Measurements from ENCODE around the gene NTMT1. TPM values are rescaled to one million over a fixed set of nuclear protein-coding genes. Genes with fewer than 3 reads are reported as not detected.

NTMT1 gene
- total and polyA plus RNA-seq, 9 of the 15 experiments (the other 6 are each of a cell fraction or from before 2014, with no cell fraction given), result 42.1 to 116 (median 74.7) TPM

- TF ChIP-seq CREB3L1 (IDR thresholded peaks at IDR 0.05; ENCODE audit: borderline replicate concordance, low read depth), result no peak
- no peak for TF ChIP-seq ZKSCAN3 (CRISPR knock-in tag; IDR thresholded peaks at IDR 0.05)
Measured at GRCh38 chr9:129665814-129666520, 40.0 kb downstream of the NTMT1 start (continued).

GRCh38 chr9:129666575-129666974, 40.6 kb downstream of the NTMT1 start:
- H3K4me3 ChIP-seq, result no peak overlapping the region
- TF ChIP-seq NR2C1 (IDR thresholded peaks at IDR 0.05), result peak; percentile 66
- TF ChIP-seq NR2C1 (tag; IDR thresholded peaks at IDR 0.05), result peak; percentile 82
- no peak for TF ChIP-seq PCBP2 (IDR thresholded peaks at IDR 0.05; ENCODE audit: low read depth, low read length, poor library complexity, severe bottlenecking)
- no peak for TF ChIP-seq KHSRP (IDR thresholded peaks at IDR 0.05)
- no peak for TF ChIP-seq XRCC4 (IDR thresholded peaks at IDR 0.05; ENCODE audit: extremely low read depth, insufficient read depth, insufficient read length)
- no peak for TF ChIP-seq SREBF2 (CRISPR knock-in tag; IDR thresholded peaks at IDR 0.05)
- no peak for TF ChIP-seq OTX1 (CRISPR knock-in tag; IDR thresholded peaks at IDR 0.05)
- no peak for TF ChIP-seq NR2C2 (CRISPR knock-in tag; IDR thresholded peaks at IDR 0.05)
- TF ChIP-seq NR2C2 (tag; IDR thresholded peaks at IDR 0.05), result peak; percentile 34; the same call in 1 of the 2 replicates
- no peak for TF ChIP-seq SMAD4 (CRISPR knock-in tag; conservative IDR thresholded peaks at IDR 0.05)
- TF ChIP-seq MBD1 (CRISPR knock-in tag; IDR thresholded peaks at IDR 0.05), result no peak
- no peak for TF ChIP-seq PYGO2 (tag; IDR thresholded peaks at IDR 0.05)
- no peak for TF ChIP-seq SIN3B (IDR thresholded peaks at IDR 0.05; ENCODE audit: low read depth)
- TF ChIP-seq ATF4 (CRISPR knock-in tag; IDR thresholded peaks at IDR 0.05), result no peak
- no peak for TF ChIP-seq ZNF140 (CRISPR knock-in tag; IDR thresholded peaks at IDR 0.05)
- no peak for TF ChIP-seq FOXA1 (IDR thresholded peaks at IDR 0.05; ENCODE audit: borderline replicate concordance)

More at GRCh38 chr9:129666575-129666974, 40.6 kb downstream of the NTMT1 start:
- Histone ChIP-seq H3K36me3 (ENCODE audit: control insufficient read depth, insufficient read depth, low read length) (no peaks in the 10 kb centered on the region; the same call in 2 of the 3 replicates), H3K9me1 (ENCODE audit: control insufficient read depth, insufficient read depth, low read length) (peaks cover 3% of the 10 kb centered on the region), H3K4me2 (ENCODE audit: insufficient read depth, low read length) (no peak overlapping the region), H3K79me2 (ENCODE audit: control insufficient read depth, insufficient read depth, low read length) (no peaks in the 10 kb centered on the region), H3K4me1 (replicated peaks in 1 of 2; ENCODE audit: control insufficient read depth in 2 of 2, insufficient read depth in 2 of 2, low read length in 2 of 2) (peaks cover 0 to 31% of the 10 kb centered on the region in 2 experiments; a peak in 2 of 5 replicates), H4K20me1 (replicated peaks; ENCODE audit: control insufficient read depth, insufficient read depth, low read length) (peaks cover 9% of the 10 kb centered on the region; the same call in 1 of the 2 replicates), H3K9me3 (replicated peaks; ENCODE audit: control insufficient read depth, insufficient read depth, low read depth, low read length) (no peaks in the 10 kb centered on the region), H3K27ac (ENCODE audit: extremely low read depth, low read depth, low read length) (no peak overlapping the region), H3K27me3 (ENCODE audit: control insufficient read depth in 2 of 2, insufficient read depth in 2 of 2, low read length in 2 of 2) (peaks cover 21 to 54% of the 10 kb centered on the region in 2 experiments), H3K9ac (ENCODE audit: insufficient read depth in 1 of 2, low read depth in 2 of 2, low read length in 2 of 2) (no peak overlapping the region), H2AFZ (ENCODE audit: low read depth, low read length) (no peak overlapping the region)
- intact Hi-C loops (cut with micrococcal nuclease), result no loop called here
- WGBS (ENCODE audit: insufficient coverage, low coverage, missing lambda C conversion rate), result 0% methylated on average over 2 of the region's 13 CpGs
- ATAC-seq (no peak), DNase-seq (ENCODE audit: extremely low read depth in 1 of 4, low spot score in 3 of 4) (no peak), FAIRE-seq (no peak)
- ChIA-PET CTCF (ENCODE audit: low intra/inter-chr PET ratio) (no interaction called here), POLR2A (no interaction called here)
- in situ Hi-C loops (cut with MboI), result loop anchor here (10.0 to 25.0 kb wide), 2 partner anchors 671 to 758 kb away; no protein-coding TSS in a partner anchor
- BruUV-seq (replicated peaks), result no TSS peak

All from K562 (cell line).